Adrenal gland (tissue), 12 donors: ENCODE measurements around the gene LRRN4. TPM values are rescaled to one million over a fixed set of nuclear protein-coding genes. Genes with fewer than 3 reads are reported as not detected.
"Not testable (repeated sequence)": the region's sequence is repeated elsewhere in the genome, so short reads cannot be mapped to it uniquely, and the experiment has no call there.

ENCODE experiments used
- DNase-seq, 7 donors: peaks; one replicate each; pipeline ENCODE4 v3.0.0-alpha.2; 2019 to 2020
- H3K27ac ChIP-seq, 5 donors: fragments of 200-600 bp; sonication (generic) in 4 of 5; 1 replicate in 3 of 5; 2 replicates in 2 of 5; pipeline versions ENCODE4 v1.5.1 to v1.8.0; 2016 to 2020; ENCODE audit warnings: mild to moderate bottlenecking in 1 of 5
- H3K27me3 ChIP-seq: fragments of 200-600 bp; 2 replicates; pipeline ENCODE4 v1.8.0; 2021
- H3K36me3 ChIP-seq, 2 donors: fragments of 200-600 bp; replicated peaks in 1 of 2; 1 replicate in 1 of 2; 2 replicates in 1 of 2; pipeline versions ENCODE4 v1.5.1 to v1.8.0; 2018 to 2022
- H3K4me1 ChIP-seq, 2 donors: fragments of 200-600 bp; replicated peaks in 1 of 2; 1 replicate in 1 of 2; 2 replicates in 1 of 2; pipeline versions ENCODE4 v1.5.1 to v1.8.0; 2018 to 2021
- H3K4me3 ChIP-seq, 4 donors: fragments of 200-600 bp; sonication (generic) in 3 of 4; one replicate each; pipeline ENCODE4 v1.5.1; 2016 to 2018
- H3K9me3 ChIP-seq, 3 donors: fragments of 200-600 bp; sonication (generic) in 1 of 3; replicated peaks in 1 of 3; 1 replicate in 2 of 3; 2 replicates in 1 of 3; pipeline versions ENCODE4 v1.5.1 to v1.8.0; 2016 to 2021
- CTCF ChIP-seq, 6 experiments: fragments of 450-650 bp in 4 of 6; fragments of 200-600 bp in 2 of 6; sonication (generic) in 1 of 6; IDR thresholded peaks; 1 replicate in 5 of 6; 2 replicates in 1 of 6; pipeline versions ENCODE4 v1.5.1 to v1.8.0; 2016 to 2021; ENCODE audit warnings: antibody characterized with exemption in 6 of 6, mild to moderate bottlenecking in 2 of 6, moderate library complexity in 1 of 6
- POLR2A ChIP-seq, 2 donors: fragments of 450-650 bp; IDR thresholded peaks; one replicate each; pipeline ENCODE4 v1.6.1; 2017; ENCODE audit warnings: antibody characterized with exemption in 2 of 2, mild to moderate bottlenecking in 2 of 2, moderate library complexity in 1 of 2
- WGBS, 4 donors: extraction: QIAGEN DNeasy Blood & Tissue Kit in 2 of 4; methylation state at CpG; one replicate each; pipeline versions ENCODE4 v1.1.5 to v1.1.7; 2013 to 2017; 5-methylcytosine and 5-hydroxymethylcytosine counted together
- intact Hi-C, 2 donors: fragments of 100-400 bp; cut with DNase I; formaldehyde crosslinking; loops; one replicate each; pipeline versions ENCODE4 v1.14.1 to v1.15.0; 2022 to 2023
- polyA plus RNA-seq, 3 donors: library from polyadenylated mRNA; stranded (reverse); fragments of 200-250 nt in 2 of 3; fragments of 350-450 nt in 1 of 3; fragmentation: Illumina TruSeq in 1 of 3; extraction: RNeasy Lipid Tissue Mini Kit (QIAGEN cat#74804) in 1 of 3; gene quantifications; one replicate each; pipeline ENCODE4 v1.2.3, GENCODE V29; 2013 to 2014
- total RNA-seq, 9 donors: library from RNA; depleted of rRNA in 4 of 9; stranded (reverse); fragments of >200 nt in 4 of 9; fragments of 120-200 nt in 1 of 9; fragmentation: NEBNext Ultra II Directional in 1 of 9; extraction: Animal tissue kit (Norgen Biotek cat#: 25700) in 1 of 9; gene quantifications; one replicate each; pipeline versions ENCODE4 v1.1.0 to v1.2.4, GENCODE V29; 2013 to 2023
- donor health status: healthy with polysubstance abuse.
- donor health status: Bipolar disorder and iron deficiency.
- donor health status: DM: yes; HTN: yes; CAD: no.
- donor health status: DM: no; HTN: no; CAD: no.
- donor health status: DM: no; HTN: no; CAD: no.
- donor health status: DM: yes; HTN: yes; CAD: no.

Gene LRRN4
- total and polyA plus RNA-seq, 12 donors = 0.07 to 0.17 (median 0.11) TPM; not detected in 9

GRCh38 chr20:6057139-6057538 lies 3.3 kb upstream of the LRRN4 start:
- H3K36me3 ChIP-seq = no peaks in the 10 kb centered on the region
- TF ChIP-seq POLR2A (IDR thresholded peaks at IDR 0.05) (no peak), CTCF (IDR thresholded peaks at IDR 0.05) (no peak)
- DNase-seq = no peak
- H3K27me3 ChIP-seq = no peaks in the 10 kb centered on the region
- intact Hi-C loops = no loop called here
- H3K4me3 ChIP-seq = no peak overlapping the region
- H3K27ac ChIP-seq = no peak overlapping the region
- H3K9me3 ChIP-seq = no peaks in the 10 kb centered on the region
- WGBS, 4 donors = 84 to 95% (median 92%) methylated on average over 2 of the region's 2 CpGs
- peaks cover 0 to 4% of the 10 kb centered on the region in 2 donors for H3K4me1 ChIP-seq

GRCh38 chr20:6055981-6056569 lies 2.2 kb upstream of the LRRN4 start:
- Histone ChIP-seq H3K27ac (no peak overlapping the region), H3K4me1 (peaks cover 0 to 9% of the 10 kb centered on the region in 2 donors), H3K4me3 (no peak overlapping the region), H3K27me3 (peaks cover 4% of the 10 kb centered on the region), H3K9me3 (no peaks in the 10 kb centered on the region), H3K36me3 (no peaks in the 10 kb centered on the region)
- TF ChIP-seq CTCF (IDR thresholded peaks at IDR 0.05) = no peak
- no peak for TF ChIP-seq POLR2A (IDR thresholded peaks at IDR 0.05)
- intact Hi-C loops = no loop called here
- 82 to 95% (median 90%) methylated on average over 2 to 9 of the region's 9 CpGs for WGBS, 4 donors
- no peak for DNase-seq

- Histone ChIP-seq H3K27me3 (peaks cover 4% of the 10 kb centered on the region), H3K4me1 (peaks cover 0 to 9% of the 10 kb centered on the region in 2 donors), H3K9me3 (no peaks in the 10 kb centered on the region), H3K4me3 (no peak overlapping the region), H3K36me3 (no peaks in the 10 kb centered on the region), H3K27ac (no peak overlapping the region)
- no peak for DNase-seq
- 83 to 89% (median 88%) methylated on average over 5 to 10 of the region's 10 CpGs for WGBS, 4 donors
- TF ChIP-seq POLR2A (IDR thresholded peaks at IDR 0.05) = no peak
- TF ChIP-seq CTCF (IDR thresholded peaks at IDR 0.05) = no peak
- intact Hi-C loops = no loop called here
These were observed 1.4 kb upstream of the LRRN4 start for GRCh38 chr20:6055161-6055783.

GRCh38 chr20:6054689-6055051 lies 810 bp upstream of the LRRN4 start:
- H3K4me3 ChIP-seq, H3K27me3 ChIP-seq, H3K9me3 ChIP-seq, H3K36me3 ChIP-seq, intact Hi-C loops, H3K27ac ChIP-seq, H3K4me1 ChIP-seq, DNase-seq: not testable (repeated sequence)
- 85 to 90% (median 86%) methylated on average over 4 of the region's 4 CpGs for WGBS, 4 donors
